A673 (cell line): Measurements from ENCODE around the gene GPR142. TPM values are rescaled to one million over a fixed set of nuclear protein-coding genes. Genes with fewer than 3 reads are reported as not detected.

Experiments
- BruUV-seq: library from RNA; stranded (reverse); fragments of 400-500 nt; replicated peaks from 2 replicates; lab custom pipeline; 2021; lab: Mats Ljungman, UMichigan
- CTCF ChIA-PET: fragments of 300-600 bp; sonication (Branson Sonifier 250); formaldehyde crosslinking; loops from one replicate; lab custom pipeline; 2022; ENCODE audit warnings: antibody characterized with exemption; lab: Charles Lee
- POLR2A ChIA-PET: fragments of 300-600 bp; sonication (Branson Sonifier 250); formaldehyde crosslinking; loops from one replicate; lab custom pipeline; 2022; ENCODE audit warnings: antibody characterized with exemption; ENCODE audit not compliant: low non-redundant PET; lab: Charles Lee
- DNase-seq: peaks from one replicate; pipeline ENCODE4 v3.0.0-alpha.2; 2015; ENCODE audit warnings: low spot score
- H3K27ac ChIP-seq: fragments of 200-600 bp; sonication (generic); 2 replicates; pipeline ENCODE4 v1.5.1; 2016; ENCODE audit warnings: mixed run types, low read depth, mild to moderate bottlenecking, mixed read lengths, antibody characterized with exemption, low read length; ENCODE audit not compliant: poor library complexity, severe bottlenecking
- H3K27me3 ChIP-seq: fragments of 200-600 bp; sonication (generic); replicated peaks from 2 replicates; pipeline ENCODE4 v1.6.1; 2017; ENCODE audit warnings: mixed run types, low read depth, mild to moderate bottlenecking, mixed read lengths, antibody characterized with exemption, low read length; ENCODE audit not compliant: insufficient read depth, poor library complexity
- H3K36me3 ChIP-seq: fragments of 200-600 bp; sonication (generic); 2 replicates; pipeline ENCODE4 v1.6.1; 2016; ENCODE audit warnings: mixed run types, mild to moderate bottlenecking, mixed read lengths, antibody characterized with exemption, low read length; ENCODE audit not compliant: insufficient read depth, poor library complexity, severe bottlenecking
- H3K4me1 ChIP-seq: fragments of 200-600 bp; sonication (generic); 2 replicates; pipeline ENCODE4 v1.6.1; 2017; ENCODE audit warnings: mixed run types, mild to moderate bottlenecking, mixed read lengths, antibody characterized with exemption, low read length; ENCODE audit not compliant: insufficient read depth, poor library complexity, severe bottlenecking
- H3K4me3 ChIP-seq: fragments of 200-600 bp; sonication (generic); 2 replicates; pipeline ENCODE4 v1.5.1; 2016; ENCODE audit warnings: low read depth, mixed run types, mild to moderate bottlenecking, mixed read lengths, low read length; ENCODE audit not compliant: poor library complexity, severe bottlenecking
- H3K9me3 ChIP-seq: fragments of 200-600 bp; sonication (generic); 2 replicates; pipeline ENCODE4 v1.6.1; 2016; ENCODE audit warnings: mixed run types, low read depth, mild to moderate bottlenecking, mixed read lengths, antibody characterized with exemption, low read length; ENCODE audit not compliant: poor library complexity, severe bottlenecking
- EZH2 ChIP-seq: fragments of 200-600 bp; sonication (generic); IDR thresholded peaks from 2 replicates; pipeline ENCODE4 v1.6.1; 2017; ENCODE audit warnings: borderline replicate concordance, low read depth, mild to moderate bottlenecking, mixed read lengths, antibody characterized with exemption, low read length; ENCODE audit not compliant: poor library complexity, severe bottlenecking
- intact Hi-C: fragments of 100-400 bp; cut with micrococcal nuclease; formaldehyde crosslinking; loops from one replicate; pipeline ENCODE4 v1.10.0; 2022; ENCODE audit not compliant: unreplicated experiment
- total RNA-seq: library from RNA; stranded (reverse); gene quantifications from 2 replicates; pipeline ENCODE4 v1.2.3, GENCODE V29; 2021
- TF ChIP-seq, protein P1 (sequence below): fragments of 300-800, 200-600 bp; sonication (generic); conservative IDR thresholded peaks from 2 replicates; pipeline ENCODE4 v1.5.1; 2017; ENCODE audit warnings: low read depth, mild to moderate bottlenecking, antibody characterized with exemption, low read length, moderate library complexity, mixed read lengths

GPR142 gene
- total RNA-seq, 1 experiment from 2014 or later = 0.24 TPM

DNA sequence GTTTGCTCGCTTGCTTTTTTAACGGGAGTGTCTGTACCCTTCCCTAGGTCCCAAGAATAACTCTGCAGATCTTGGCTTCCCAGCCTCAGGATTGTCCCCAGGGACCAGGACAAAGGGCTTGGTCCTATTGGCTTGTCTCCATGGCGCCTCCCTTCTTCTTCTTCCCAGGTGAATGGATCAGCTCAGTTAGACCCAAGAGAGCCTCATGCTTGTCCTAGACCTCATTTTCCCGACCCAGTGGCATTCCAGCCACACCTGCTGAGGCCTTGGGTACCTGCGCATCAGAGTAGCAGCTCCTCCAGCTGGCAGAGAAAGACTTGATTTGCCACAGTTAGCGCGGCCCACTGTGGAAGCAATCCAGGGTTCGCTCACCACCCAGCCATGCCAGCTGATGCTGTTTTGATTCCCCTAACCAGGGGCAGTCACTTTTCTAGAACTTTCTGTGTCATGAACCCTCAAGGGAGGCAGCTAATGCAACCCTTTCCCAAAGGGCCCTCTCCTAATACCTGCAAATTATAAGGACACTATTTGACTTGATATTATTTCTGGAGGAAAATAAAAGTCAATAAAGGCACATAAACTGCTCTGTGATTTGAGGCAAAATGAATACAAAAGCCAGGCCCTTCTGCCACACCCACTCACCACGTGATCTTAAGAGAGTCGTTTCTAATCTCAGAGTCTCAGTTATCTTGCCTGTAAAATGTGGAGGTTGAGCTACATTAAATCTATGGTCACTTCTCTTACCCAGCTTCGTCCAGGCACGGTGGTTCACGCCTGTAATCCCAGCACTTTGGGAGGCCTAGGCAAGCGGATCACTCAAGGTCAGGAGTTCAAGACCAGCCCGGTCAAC, 13.9 kb downstream of the GPR142 start:
- no peak for DNase-seq
- POLR2A ChIA-PET = no interaction called here
- Histone ChIP-seq H3K36me3 (no peaks in the 10 kb centered on the region), H3K4me1 (peaks cover 23% of the 10 kb centered on the region), H3K27me3 (no peaks in the 10 kb centered on the region), H3K27ac (no peak overlapping the region), H3K4me3 (no peak overlapping the region), H3K9me3 (no peaks in the 10 kb centered on the region)
- intact Hi-C loops = no loop called here
- no TSS peak for BruUV-seq
- CTCF ChIA-PET = interaction anchor here (0.6 kb wide), 3 partner anchors 25 to 56 kb away, joined by 3 to 15 read pairs (median 5); no protein-coding TSS in a partner anchor
- TF ChIP-seq, protein P1, sequence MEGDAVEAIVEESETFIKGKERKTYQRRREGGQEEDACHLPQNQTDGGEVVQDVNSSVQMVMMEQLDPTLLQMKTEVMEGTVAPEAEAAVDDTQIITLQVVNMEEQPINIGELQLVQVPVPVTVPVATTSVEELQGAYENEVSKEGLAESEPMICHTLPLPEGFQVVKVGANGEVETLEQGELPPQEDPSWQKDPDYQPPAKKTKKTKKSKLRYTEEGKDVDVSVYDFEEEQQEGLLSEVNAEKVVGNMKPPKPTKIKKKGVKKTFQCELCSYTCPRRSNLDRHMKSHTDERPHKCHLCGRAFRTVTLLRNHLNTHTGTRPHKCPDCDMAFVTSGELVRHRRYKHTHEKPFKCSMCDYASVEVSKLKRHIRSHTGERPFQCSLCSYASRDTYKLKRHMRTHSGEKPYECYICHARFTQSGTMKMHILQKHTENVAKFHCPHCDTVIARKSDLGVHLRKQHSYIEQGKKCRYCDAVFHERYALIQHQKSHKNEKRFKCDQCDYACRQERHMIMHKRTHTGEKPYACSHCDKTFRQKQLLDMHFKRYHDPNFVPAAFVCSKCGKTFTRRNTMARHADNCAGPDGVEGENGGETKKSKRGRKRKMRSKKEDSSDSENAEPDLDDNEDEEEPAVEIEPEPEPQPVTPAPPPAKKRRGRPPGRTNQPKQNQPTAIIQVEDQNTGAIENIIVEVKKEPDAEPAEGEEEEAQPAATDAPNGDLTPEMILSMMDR = no peak
- no peak for TF ChIP-seq EZH2

DNA sequence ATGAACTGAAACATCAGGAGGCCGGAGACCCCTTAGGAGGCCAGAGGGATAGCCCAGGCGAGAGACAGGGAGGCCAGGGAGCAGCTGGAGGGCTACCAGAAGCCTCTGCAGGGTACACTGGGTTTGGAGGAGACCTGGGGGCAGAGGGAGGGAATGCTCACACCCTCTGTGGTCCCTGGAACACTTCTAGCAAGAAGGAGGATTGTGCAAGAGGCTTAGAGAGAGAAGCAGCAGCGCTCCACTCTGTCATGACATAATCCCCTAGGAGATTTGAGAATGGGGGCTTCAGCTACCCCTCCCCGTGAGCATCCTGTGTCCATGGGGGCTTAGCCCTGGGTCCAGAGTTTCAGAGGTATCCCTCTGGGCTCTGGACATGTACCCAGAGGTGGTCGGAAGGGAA, 15.8 kb downstream of the GPR142 start:
- Histone ChIP-seq H3K9me3 (no peaks in the 10 kb centered on the region), H3K4me3 (no peak overlapping the region), H3K27me3 (no peaks in the 10 kb centered on the region), H3K27ac (no peak overlapping the region), H3K4me1 (peaks cover 23% of the 10 kb centered on the region), H3K36me3 (no peaks in the 10 kb centered on the region)
- DNase-seq = no peak
- no peak for TF ChIP-seq EZH2
- TF ChIP-seq, protein P1 = no peak
- BruUV-seq = no TSS peak
- CTCF ChIA-PET = no interaction called here
- intact Hi-C loops = no loop called here
- POLR2A ChIA-PET = no interaction called here

DNA sequence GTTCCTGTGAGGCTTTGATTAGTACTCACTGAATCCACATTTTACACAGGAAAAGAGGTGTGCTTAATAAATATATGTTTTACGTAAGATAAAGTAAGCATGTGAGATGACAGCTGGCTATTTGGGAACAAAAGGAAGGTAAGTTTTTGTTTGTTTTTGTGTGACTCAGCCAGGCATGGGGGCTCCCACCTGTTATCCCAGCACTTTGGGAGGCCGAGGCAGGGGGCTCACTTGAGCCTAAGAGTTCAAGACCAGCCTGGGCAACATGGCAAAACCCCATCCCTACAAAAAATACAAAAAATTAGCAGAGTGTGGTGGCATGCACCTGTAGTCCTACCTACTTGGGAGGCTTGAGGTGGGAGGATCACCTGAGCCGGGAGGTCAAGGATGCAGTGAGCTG, 17.9 kb downstream of the GPR142 start:
- no peak overlapping the region for H3K4me3 ChIP-seq
- POLR2A ChIA-PET = no interaction called here
- TF ChIP-seq EZH2 = no peak
- TF ChIP-seq, protein P1 = no peak
- no peaks in the 10 kb centered on the region for H3K9me3 ChIP-seq
- DNase-seq = no peak
- CTCF ChIA-PET = no interaction called here
- no TSS peak for BruUV-seq
- no peaks in the 10 kb centered on the region for H3K27me3 ChIP-seq
- intact Hi-C loops = no loop called here
- no peaks in the 10 kb centered on the region for H3K36me3 ChIP-seq
- H3K27ac ChIP-seq = no peak overlapping the region
- H3K4me1 ChIP-seq = peaks cover 13% of the 10 kb centered on the region
